ENCODE data around the gene NTN5. TPM values are rescaled to one million over a fixed set of nuclear protein-coding genes. Genes with fewer than 3 reads are reported as not detected.

The NTN5 gene, protein sequence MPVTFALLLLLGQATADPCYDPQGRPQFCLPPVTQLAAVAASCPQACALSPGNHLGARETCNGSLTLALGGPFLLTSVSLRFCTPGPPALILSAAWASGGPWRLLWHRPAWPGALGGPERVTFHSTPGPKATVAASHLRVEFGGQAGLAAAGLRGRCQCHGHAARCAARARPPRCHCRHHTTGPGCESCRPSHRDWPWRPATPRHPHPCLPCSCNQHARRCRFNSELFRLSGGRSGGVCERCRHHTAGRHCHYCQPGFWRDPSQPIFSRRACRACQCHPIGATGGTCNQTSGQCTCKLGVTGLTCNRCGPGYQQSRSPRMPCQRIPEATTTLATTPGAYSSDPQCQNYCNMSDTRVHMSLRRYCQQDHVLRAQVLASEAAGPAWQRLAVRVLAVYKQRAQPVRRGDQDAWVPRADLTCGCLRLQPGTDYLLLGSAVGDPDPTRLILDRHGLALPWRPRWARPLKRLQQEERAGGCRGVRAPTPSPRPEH
- 0.82 and 0.94 TPM in 2 replicates for total RNA-seq (2014; rRNA removed; shearing (Covaris generic))
- 0.38 and 0.52 TPM in 2 replicates for polyA plus RNA-seq (2016; fragmentation: Nextera tagmentation; extraction: Ambion mirVana)
- long read RNA-seq = 0 reads

- no peaks in the 10 kb centered on the region for H4K20me1 ChIP-seq (replicated peaks; ENCODE audit: insufficient read depth)
- Mint-ChIP-seq H3K36me3 (ENCODE audit: low read depth) (no peaks in the 10 kb centered on the region; the same call in 2 of the 3 replicates), H3K27ac (no peak within 1 kb of the TSS), H3K9me3 (peaks cover 9% of the 10 kb centered on the region; the same call in 2 of the 3 replicates), H3K27me3 (ENCODE audit: insufficient read depth, low read depth, poor library complexity) (peaks cover 23% of the 10 kb centered on the region), H3K4me1 (peaks cover 33% of the 10 kb centered on the region), H3K4me3 (peak within 1 kb of the TSS; percentile 36; the same call in 1 of the 3 replicates)
- H3K27me3 ChIP-seq (ENCODE audit: insufficient read depth) = no peaks in the 10 kb centered on the region
- peak within 1 kb of the TSS; percentile 75 for H3K4me2 ChIP-seq
- H3K27ac ChIP-seq (ENCODE audit: low read depth) = no peak within 1 kb of the TSS
- DNase-seq (ENCODE audit: low spot score) (peak; percentile 29), ATAC-seq (peak; percentile 6; the same call in 2 of the 3 replicates)
- H3K9me2 ChIP-seq (ENCODE audit: insufficient read depth) = no peaks in the 10 kb centered on the region
- peak within 1 kb of the TSS; percentile 96 for H2AFZ ChIP-seq
- H3F3A ChIP-seq (replicated peaks; ENCODE audit: low read depth) = no peaks in the 10 kb centered on the region
- H3K4me1 ChIP-seq (ENCODE audit: insufficient read depth) = peaks cover 23% of the 10 kb centered on the region
- H3K4me3 ChIP-seq = peak within 1 kb of the TSS; percentile 34; the same call in 1 of the 2 replicates
- H3K36me3 ChIP-seq (ENCODE audit: insufficient read depth) = no peaks in the 10 kb centered on the region
- TF ChIP-seq EZH2phosphoT487 (IDR thresholded peaks at IDR 0.05; ENCODE audit: unreplicated experiment) (no peak), JUNB (IDR thresholded peaks at IDR 0.05; ENCODE audit: unreplicated experiment) (no peak), EZH2 (IDR thresholded peaks at IDR 0.05; ENCODE audit: low read depth, unreplicated experiment) (no peak), ETS1 (IDR thresholded peaks at IDR 0.05) (no peak), STAT1 (IDR thresholded peaks at IDR 0.05; ENCODE audit: unreplicated experiment) (no peak), POLR2AphosphoS5 (IDR thresholded peaks at IDR 0.05; ENCODE audit: low read depth) (no peak), ZNF331 (CRISPR knock-in tag; IDR thresholded peaks at IDR 0.05; ENCODE audit: low read depth) (no peak), CREB1 (CRISPR knock-in tag; IDR thresholded peaks at IDR 0.05; ENCODE audit: low read depth) (no peak), NANOG (IDR thresholded peaks at IDR 0.05; ENCODE audit: borderline replicate concordance) (no peak), ZNF114 (CRISPR knock-in tag; IDR thresholded peaks at IDR 0.05) (no peak)
- TF ChIP-seq, protein P1, sequence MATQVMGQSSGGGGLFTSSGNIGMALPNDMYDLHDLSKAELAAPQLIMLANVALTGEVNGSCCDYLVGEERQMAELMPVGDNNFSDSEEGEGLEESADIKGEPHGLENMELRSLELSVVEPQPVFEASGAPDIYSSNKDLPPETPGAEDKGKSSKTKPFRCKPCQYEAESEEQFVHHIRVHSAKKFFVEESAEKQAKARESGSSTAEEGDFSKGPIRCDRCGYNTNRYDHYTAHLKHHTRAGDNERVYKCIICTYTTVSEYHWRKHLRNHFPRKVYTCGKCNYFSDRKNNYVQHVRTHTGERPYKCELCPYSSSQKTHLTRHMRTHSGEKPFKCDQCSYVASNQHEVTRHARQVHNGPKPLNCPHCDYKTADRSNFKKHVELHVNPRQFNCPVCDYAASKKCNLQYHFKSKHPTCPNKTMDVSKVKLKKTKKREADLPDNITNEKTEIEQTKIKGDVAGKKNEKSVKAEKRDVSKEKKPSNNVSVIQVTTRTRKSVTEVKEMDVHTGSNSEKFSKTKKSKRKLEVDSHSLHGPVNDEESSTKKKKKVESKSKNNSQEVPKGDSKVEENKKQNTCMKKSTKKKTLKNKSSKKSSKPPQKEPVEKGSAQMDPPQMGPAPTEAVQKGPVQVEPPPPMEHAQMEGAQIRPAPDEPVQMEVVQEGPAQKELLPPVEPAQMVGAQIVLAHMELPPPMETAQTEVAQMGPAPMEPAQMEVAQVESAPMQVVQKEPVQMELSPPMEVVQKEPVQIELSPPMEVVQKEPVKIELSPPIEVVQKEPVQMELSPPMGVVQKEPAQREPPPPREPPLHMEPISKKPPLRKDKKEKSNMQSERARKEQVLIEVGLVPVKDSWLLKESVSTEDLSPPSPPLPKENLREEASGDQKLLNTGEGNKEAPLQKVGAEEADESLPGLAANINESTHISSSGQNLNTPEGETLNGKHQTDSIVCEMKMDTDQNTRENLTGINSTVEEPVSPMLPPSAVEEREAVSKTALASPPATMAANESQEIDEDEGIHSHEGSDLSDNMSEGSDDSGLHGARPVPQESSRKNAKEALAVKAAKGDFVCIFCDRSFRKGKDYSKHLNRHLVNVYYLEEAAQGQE (IDR thresholded peaks at IDR 0.05; ENCODE audit: unreplicated experiment) = no peak
- TF ChIP-seq, protein P2, sequence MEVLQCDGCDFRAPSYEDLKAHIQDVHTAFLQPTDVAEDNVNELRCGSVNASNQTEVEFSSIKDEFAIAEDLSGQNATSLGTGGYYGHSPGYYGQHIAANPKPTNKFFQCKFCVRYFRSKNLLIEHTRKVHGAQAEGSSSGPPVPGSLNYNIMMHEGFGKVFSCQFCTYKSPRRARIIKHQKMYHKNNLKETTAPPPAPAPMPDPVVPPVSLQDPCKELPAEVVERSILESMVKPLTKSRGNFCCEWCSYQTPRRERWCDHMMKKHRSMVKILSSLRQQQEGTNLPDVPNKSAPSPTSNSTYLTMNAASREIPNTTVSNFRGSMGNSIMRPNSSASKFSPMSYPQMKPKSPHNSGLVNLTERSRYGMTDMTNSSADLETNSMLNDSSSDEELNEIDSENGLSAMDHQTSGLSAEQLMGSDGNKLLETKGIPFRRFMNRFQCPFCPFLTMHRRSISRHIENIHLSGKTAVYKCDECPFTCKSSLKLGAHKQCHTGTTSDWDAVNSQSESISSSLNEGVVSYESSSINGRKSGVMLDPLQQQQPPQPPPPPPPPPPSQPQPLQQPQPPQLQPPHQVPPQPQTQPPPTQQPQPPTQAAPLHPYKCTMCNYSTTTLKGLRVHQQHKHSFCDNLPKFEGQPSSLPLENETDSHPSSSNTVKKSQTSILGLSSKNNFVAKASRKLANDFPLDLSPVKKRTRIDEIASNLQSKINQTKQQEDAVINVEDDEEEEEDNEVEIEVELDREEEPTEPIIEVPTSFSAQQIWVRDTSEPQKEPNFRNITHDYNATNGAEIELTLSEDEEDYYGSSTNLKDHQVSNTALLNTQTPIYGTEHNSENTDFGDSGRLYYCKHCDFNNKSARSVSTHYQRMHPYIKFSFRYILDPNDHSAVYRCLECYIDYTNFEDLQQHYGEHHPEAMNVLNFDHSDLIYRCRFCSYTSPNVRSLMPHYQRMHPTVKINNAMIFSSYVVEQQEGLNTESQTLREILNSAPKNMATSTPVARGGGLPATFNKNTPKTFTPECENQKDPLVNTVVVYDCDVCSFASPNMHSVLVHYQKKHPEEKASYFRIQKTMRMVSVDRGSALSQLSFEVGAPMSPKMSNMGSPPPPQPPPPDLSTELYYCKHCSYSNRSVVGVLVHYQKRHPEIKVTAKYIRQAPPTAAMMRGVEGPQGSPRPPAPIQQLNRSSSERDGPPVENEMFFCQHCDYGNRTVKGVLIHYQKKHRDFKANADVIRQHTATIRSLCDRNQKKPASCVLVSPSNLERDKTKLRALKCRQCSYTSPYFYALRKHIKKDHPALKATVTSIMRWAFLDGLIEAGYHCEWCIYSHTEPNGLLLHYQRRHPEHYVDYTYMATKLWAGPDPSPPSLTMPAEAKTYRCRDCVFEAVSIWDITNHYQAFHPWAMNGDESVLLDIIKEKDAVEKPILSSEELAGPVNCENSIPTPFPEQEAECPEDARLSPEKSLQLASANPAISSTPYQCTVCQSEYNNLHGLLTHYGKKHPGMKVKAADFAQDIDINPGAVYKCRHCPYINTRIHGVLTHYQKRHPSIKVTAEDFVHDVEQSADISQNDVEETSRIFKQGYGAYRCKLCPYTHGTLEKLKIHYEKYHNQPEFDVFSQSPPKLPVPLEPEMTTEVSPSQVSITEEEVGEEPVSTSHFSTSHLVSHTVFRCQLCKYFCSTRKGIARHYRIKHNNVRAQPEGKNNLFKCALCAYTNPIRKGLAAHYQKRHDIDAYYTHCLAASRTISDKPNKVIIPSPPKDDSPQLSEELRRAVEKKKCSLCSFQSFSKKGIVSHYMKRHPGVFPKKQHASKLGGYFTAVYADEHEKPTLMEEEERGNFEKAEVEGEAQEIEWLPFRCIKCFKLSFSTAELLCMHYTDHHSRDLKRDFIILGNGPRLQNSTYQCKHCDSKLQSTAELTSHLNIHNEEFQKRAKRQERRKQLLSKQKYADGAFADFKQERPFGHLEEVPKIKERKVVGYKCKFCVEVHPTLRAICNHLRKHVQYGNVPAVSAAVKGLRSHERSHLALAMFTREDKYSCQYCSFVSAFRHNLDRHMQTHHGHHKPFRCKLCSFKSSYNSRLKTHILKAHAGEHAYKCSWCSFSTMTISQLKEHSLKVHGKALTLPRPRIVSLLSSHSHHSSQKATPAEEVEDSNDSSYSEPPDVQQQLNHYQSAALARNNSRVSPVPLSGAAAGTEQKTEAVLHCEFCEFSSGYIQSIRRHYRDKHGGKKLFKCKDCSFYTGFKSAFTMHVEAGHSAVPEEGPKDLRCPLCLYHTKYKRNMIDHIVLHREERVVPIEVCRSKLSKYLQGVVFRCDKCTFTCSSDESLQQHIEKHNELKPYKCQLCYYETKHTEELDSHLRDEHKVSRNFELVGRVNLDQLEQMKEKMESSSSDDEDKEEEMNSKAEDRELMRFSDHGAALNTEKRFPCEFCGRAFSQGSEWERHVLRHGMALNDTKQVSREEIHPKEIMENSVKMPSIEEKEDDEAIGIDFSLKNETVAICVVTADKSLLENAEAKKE (CRISPR knock-in tag; IDR thresholded peaks at IDR 0.05) = no peak
- TF ChIP-seq, protein P3, sequence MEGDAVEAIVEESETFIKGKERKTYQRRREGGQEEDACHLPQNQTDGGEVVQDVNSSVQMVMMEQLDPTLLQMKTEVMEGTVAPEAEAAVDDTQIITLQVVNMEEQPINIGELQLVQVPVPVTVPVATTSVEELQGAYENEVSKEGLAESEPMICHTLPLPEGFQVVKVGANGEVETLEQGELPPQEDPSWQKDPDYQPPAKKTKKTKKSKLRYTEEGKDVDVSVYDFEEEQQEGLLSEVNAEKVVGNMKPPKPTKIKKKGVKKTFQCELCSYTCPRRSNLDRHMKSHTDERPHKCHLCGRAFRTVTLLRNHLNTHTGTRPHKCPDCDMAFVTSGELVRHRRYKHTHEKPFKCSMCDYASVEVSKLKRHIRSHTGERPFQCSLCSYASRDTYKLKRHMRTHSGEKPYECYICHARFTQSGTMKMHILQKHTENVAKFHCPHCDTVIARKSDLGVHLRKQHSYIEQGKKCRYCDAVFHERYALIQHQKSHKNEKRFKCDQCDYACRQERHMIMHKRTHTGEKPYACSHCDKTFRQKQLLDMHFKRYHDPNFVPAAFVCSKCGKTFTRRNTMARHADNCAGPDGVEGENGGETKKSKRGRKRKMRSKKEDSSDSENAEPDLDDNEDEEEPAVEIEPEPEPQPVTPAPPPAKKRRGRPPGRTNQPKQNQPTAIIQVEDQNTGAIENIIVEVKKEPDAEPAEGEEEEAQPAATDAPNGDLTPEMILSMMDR (conservative IDR thresholded peaks at IDR 0.05; ENCODE audit: low read depth in 2 of 2) = no peak
- no peaks in the 10 kb centered on the region for H3K79me2 ChIP-seq (replicated peaks; ENCODE audit: insufficient read depth)
These were observed at the start of gene NTN5 for GRCh38 chr19:48672994-48673393. Gene NTN5, minus strand, starts transcription at chr19:48673017. Its CDS starts 2,031 bp downstream, at chr19:48670986.
